ENCODE measurements around the gene STK4.

DNA sequence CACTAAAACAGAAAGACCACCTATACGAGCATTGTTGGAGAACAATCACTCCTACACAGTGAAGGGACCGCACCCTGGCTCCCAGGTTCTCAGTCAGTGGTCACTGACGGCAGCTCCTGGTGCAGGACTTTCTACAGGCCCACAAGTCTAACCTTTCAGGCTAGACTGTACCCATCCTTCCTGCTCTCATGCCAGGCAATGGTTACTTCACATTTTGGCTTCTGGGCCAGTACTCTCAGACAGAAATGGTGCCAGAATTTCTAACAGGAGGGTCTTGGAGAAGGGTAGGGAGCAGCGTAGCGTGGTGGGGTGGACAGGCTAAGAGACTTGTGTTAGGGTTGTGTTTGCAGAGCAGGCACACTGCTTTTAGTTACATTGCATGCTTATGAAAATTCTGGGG, 18.2 kb upstream of the STK4 start:
- TF ChIP-seq POLR2AphosphoS5 (IDR thresholded peaks at IDR 0.05; ENCODE audit: low read depth, low read length): no peak
- TF ChIP-seq POLR2A (IDR thresholded peaks at IDR 0.05; ENCODE audit: low read depth, low read length): no peak
- TF ChIP-seq TAF1 (IDR thresholded peaks at IDR 0.05; ENCODE audit: borderline replicate concordance, low read depth, low read length): no peak
